Peyer's patch (tissue), 4 donors: ENCODE results near the gene DMD.

ENCODE experiments used
- CTCF ChIP-seq, 6 experiments: fragments of 450-650 bp in 4 of 6; fragments of 200-600 bp in 2 of 6; sonication (generic) in 1 of 6; IDR thresholded peaks; one replicate each; pipeline ENCODE4 v1.5.1; 2017 to 2019; ENCODE audit warnings: antibody characterized with exemption in 6 of 6, mild to moderate bottlenecking in 3 of 6, moderate library complexity in 1 of 6
- POLR2A ChIP-seq, 2 donors: fragments of 450-650 bp; IDR thresholded peaks; one replicate each; pipeline ENCODE4 v1.5.1; 2017; ENCODE audit warnings: antibody characterized with exemption in 2 of 2, mild to moderate bottlenecking in 2 of 2, moderate library complexity in 2 of 2

- TF ChIP-seq CTCF (IDR thresholded peaks at IDR 0.05) (no peak), POLR2A (IDR thresholded peaks at IDR 0.05) (no peak)
These were observed 2111.7 kb downstream of the DMD start for GRCh38 chrX:31099536-31100090.
